Testis (tissue), 3 donors: ENCODE results near the gene TGM2. TPM values are rescaled to one million over a fixed set of nuclear protein-coding genes. Genes with fewer than 3 reads are reported as not detected.

Source experiments
- DNase-seq: peaks from one replicate; pipeline ENCODE4 v3.0.0-alpha.2; 2019
- H3K27ac ChIP-seq, 2 donors: fragments of 200-600 bp; sonication (generic); one replicate each; pipeline ENCODE4 v1.5.1; 2019
- H3K27me3 ChIP-seq: fragments of 200-600 bp; sonication (generic); one replicate; pipeline ENCODE4 v1.5.1; 2019
- H3K36me3 ChIP-seq: fragments of 200-600 bp; sonication (generic); one replicate; pipeline ENCODE4 v1.5.1; 2017; ENCODE audit warnings: low read depth; ENCODE audit errors: missing control alignments
- H3K4me1 ChIP-seq: fragments of 200-600 bp; sonication (generic); one replicate; pipeline ENCODE4 v1.5.1; 2019
- H3K4me3 ChIP-seq, 2 donors: fragments of 200-600 bp; sonication (generic); one replicate each; pipeline ENCODE4 v1.5.1; 2017 to 2019
- H3K9me3 ChIP-seq: fragments of 200-600 bp; sonication (generic); one replicate; pipeline ENCODE4 v1.5.1; 2017
- CTCF ChIP-seq, 3 experiments: fragments of 450-650 bp in 2 of 3; fragments of 200-600 bp in 1 of 3; sonication (generic) in 1 of 3; IDR thresholded peaks; one replicate each; pipeline ENCODE4 v1.5.1; 2016 to 2019; ENCODE audit warnings: antibody characterized with exemption in 3 of 3, mild to moderate bottlenecking in 2 of 3, moderate library complexity in 1 of 3
- POLR2A ChIP-seq: fragments of 450-650 bp; IDR thresholded peaks from one replicate; pipeline ENCODE4 v1.6.1; 2017; ENCODE audit warnings: antibody characterized with exemption, mild to moderate bottlenecking, moderate library complexity
- WGBS, 2 donors: methylation state at CpG; one replicate each; pipeline ENCODE4 v1.1.5; 2018; 5-methylcytosine and 5-hydroxymethylcytosine counted together
- intact Hi-C: fragments of 100-400 bp; cut with DNase I; formaldehyde crosslinking; loops from one replicate; pipeline ENCODE4 v1.15.1; 2023; ENCODE audit warnings: low total_unique reads
- polyA plus RNA-seq: library from polyadenylated mRNA; stranded (reverse); fragments of 350-450 nt; fragmentation: Illumina TruSeq; extraction: RNeasy Lipid Tissue Mini Kit (QIAGEN cat#74804); gene quantifications from one replicate; pipeline ENCODE4 v1.2.3, GENCODE V29; 2014; ENCODE audit warnings: low read depth, low replicate concordance; ENCODE audit not compliant: insufficient read depth
- total RNA-seq, 2 donors: library from RNA; depleted of rRNA; stranded (reverse); fragments of >200 nt; gene quantifications; one replicate each; pipeline ENCODE4 v1.2.3, GENCODE V29; 2016

TGM2 gene
- total and polyA plus RNA-seq, 3 donors from 2014 or later, result 3.2 to 49.0 (median 8.5) TPM

GRCh38 chr20:38203981-38204357 lies 38.9 kb upstream of the TGM2 start:
- Histone ChIP-seq H3K36me3 (no peaks in the 10 kb centered on the region), H3K27me3 (no peaks in the 10 kb centered on the region), H3K4me3 (no peak overlapping the region), H3K9me3 (no peaks in the 10 kb centered on the region), H3K4me1 (no peaks in the 10 kb centered on the region), H3K27ac (no peak overlapping the region)
- no peak for TF ChIP-seq CTCF (IDR thresholded peaks at IDR 0.05)
- TF ChIP-seq POLR2A, result no peak
- 71 to 85% methylated on average over 2 of the region's 2 CpGs for WGBS, 2 donors
- no peak for DNase-seq
- intact Hi-C loops, result no loop called here

DNA sequence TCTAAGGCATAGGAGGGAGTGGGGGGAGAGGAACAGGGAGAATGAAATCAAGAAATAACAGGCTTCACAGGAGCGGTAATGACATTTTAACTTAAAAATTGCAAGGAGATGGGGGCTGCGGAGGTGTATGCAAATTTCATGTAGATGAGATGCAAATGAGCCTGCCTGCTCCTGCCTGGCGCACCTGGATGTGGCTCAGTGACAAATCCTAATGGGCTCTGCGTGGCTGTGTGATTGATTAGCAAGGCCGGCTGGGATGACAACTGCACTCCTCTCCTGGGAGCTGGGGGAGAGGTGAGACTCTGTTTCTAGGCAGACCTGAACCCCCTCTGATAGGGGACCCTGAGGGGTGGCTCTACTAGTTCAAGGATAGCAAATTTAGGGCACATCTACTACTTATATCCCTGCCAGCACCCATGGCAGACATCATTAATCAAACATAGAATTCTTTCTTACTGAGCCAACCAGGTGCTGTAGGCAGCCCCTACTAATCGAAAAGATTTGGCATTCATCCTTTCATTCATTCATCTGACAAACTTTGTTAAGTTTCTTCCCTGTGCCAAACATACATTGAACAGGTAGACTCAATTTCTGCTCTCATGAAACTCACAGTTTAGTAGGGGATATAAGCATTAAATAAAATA lies 38.4 kb upstream of the TGM2 start:
- intact Hi-C loops, result no loop called here
- 72 to 76% methylated on average over 6 of the region's 6 CpGs for WGBS, 2 donors
- H3K27ac ChIP-seq, result no peak overlapping the region
- DNase-seq, result no peak
- H3K27me3 ChIP-seq, result no peaks in the 10 kb centered on the region
- H3K9me3 ChIP-seq, result no peaks in the 10 kb centered on the region
- TF ChIP-seq CTCF (IDR thresholded peaks at IDR 0.05), result no peak
- no peak for TF ChIP-seq POLR2A
- no peak overlapping the region for H3K4me3 ChIP-seq
- H3K36me3 ChIP-seq, result no peaks in the 10 kb centered on the region
- no peaks in the 10 kb centered on the region for H3K4me1 ChIP-seq

DNA sequence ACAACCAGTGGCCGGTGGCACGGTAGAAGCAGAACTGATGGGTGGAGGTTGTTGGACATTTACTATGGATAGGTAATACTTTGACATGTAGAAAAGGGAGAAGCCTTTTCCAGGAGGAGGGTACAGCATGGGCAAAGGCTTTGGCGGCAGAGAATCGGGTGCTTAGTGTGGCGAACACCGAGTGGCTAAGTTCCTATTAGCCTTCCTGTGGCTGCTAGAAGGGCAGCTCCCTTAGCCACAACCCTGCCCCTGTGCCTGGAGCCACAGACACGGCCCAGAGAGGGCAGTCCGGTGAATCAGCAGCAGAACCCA lies 37.9 kb upstream of the TGM2 start:
- no peaks in the 10 kb centered on the region for H3K36me3 ChIP-seq
- no peak overlapping the region for H3K27ac ChIP-seq
- WGBS, 2 donors, result 64 to 68% methylated on average over 8 of the region's 8 CpGs
- no peak overlapping the region for H3K4me3 ChIP-seq
- TF ChIP-seq POLR2A, result no peak
- TF ChIP-seq CTCF (IDR thresholded peaks at IDR 0.05), result no peak
- no peaks in the 10 kb centered on the region for H3K27me3 ChIP-seq
- no peaks in the 10 kb centered on the region for H3K9me3 ChIP-seq
- DNase-seq, result no peak
- intact Hi-C loops, result no loop called here
- no peaks in the 10 kb centered on the region for H3K4me1 ChIP-seq

DNA sequence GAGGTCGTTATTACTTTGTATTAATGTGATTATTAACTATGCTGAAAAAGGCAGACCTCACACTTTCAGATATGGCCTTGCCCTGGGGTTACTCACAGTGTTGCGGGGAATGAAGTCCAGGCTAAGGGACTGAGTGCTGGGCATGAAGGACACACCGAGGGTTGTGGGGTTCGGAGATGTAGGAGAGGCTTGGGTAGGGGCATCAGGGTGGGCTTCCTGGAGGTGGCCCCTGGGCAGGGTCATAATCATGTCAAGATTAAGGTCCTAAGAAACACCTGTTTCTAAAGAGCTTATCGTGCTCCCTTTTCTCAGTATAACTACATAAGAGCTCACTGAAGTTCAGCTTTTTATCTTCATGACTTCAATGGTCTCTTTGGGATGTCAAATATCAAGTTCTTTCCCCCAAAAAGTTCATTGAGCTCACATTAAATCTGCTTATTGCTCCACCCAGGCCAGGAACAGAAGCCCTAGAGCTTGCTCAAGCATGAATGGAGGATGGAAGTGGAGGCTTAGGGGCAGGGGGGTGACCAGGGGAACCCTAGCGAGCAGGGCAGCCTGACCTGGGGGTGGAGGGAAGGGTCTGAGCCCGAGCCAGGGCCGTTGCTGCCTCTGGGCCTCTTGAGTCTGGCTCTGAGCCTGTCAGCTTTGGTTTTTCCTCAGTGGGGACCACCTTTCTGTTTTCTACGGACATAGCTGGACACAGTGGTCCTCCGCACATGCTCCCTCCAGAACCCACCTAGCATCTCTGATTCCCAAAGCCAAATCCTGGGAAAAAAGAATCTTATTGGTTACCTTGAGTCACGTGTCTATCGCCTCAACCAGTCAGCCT lies 37.3 kb upstream of the TGM2 start:
- TF ChIP-seq POLR2A, result no peak
- no peak for TF ChIP-seq CTCF (IDR thresholded peaks at IDR 0.05)
- DNase-seq, result no peak
- Histone ChIP-seq H3K4me1 (no peaks in the 10 kb centered on the region), H3K4me3 (no peak overlapping the region), H3K27me3 (no peaks in the 10 kb centered on the region), H3K27ac (no peak overlapping the region), H3K36me3 (no peaks in the 10 kb centered on the region), H3K9me3 (no peaks in the 10 kb centered on the region)
- intact Hi-C loops, result no loop called here
- WGBS, 2 donors, result 67 to 72% methylated on average over 10 to 12 of the region's 12 CpGs
